GM12873 (cell line): Measurements from ENCODE around the gene LCOR.
A peak's percentile ranks its signal among the peaks of the same experiment; 100 is the strongest.

Experiments used
- TF ChIP-seq, protein P1 (sequence below): IDR thresholded peaks from 2 replicates; pipeline ENCODE4 v1.5.1; 2012; ENCODE audit warnings: low read depth, mild to moderate bottlenecking, moderate library complexity, low read length, control low read depth; ENCODE audit not compliant: insufficient read depth; ENCODE audit errors: missing control alignments

LCOR gene

GRCh38 chr10:96996275-96996965, 164.3 kb downstream of the LCOR start:
- TF ChIP-seq, protein P1, sequence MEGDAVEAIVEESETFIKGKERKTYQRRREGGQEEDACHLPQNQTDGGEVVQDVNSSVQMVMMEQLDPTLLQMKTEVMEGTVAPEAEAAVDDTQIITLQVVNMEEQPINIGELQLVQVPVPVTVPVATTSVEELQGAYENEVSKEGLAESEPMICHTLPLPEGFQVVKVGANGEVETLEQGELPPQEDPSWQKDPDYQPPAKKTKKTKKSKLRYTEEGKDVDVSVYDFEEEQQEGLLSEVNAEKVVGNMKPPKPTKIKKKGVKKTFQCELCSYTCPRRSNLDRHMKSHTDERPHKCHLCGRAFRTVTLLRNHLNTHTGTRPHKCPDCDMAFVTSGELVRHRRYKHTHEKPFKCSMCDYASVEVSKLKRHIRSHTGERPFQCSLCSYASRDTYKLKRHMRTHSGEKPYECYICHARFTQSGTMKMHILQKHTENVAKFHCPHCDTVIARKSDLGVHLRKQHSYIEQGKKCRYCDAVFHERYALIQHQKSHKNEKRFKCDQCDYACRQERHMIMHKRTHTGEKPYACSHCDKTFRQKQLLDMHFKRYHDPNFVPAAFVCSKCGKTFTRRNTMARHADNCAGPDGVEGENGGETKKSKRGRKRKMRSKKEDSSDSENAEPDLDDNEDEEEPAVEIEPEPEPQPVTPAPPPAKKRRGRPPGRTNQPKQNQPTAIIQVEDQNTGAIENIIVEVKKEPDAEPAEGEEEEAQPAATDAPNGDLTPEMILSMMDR: no peak

GRCh38 chr10:96998329-96998888, 166.3 kb downstream of the LCOR start:
- TF ChIP-seq, protein P1: no peak

DNA sequence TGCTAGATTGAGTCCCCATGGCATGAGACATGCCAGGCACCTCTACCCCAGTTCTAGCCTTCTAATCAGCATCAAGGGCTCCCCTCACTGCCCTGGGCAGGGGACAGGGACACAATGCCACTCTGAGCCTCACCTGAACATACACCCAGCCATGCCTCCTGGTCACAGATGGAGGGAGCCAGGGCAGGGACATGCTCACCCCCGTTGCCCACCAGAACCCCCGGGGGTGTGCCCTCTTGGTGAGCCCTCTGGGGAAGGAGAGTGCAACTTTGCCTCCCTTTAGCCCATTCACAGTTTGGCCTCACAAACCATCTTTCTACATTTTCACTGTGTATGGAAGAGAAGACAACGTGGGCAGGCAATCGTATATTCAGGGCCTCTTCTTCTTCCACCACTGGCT, 167.2 kb downstream of the LCOR start:
- TF ChIP-seq, protein P1: no peak

- TF ChIP-seq, protein P1: no peak
Measured at GRCh38 chr10:96999987-97000386, 167.9 kb downstream of the LCOR start.

DNA sequence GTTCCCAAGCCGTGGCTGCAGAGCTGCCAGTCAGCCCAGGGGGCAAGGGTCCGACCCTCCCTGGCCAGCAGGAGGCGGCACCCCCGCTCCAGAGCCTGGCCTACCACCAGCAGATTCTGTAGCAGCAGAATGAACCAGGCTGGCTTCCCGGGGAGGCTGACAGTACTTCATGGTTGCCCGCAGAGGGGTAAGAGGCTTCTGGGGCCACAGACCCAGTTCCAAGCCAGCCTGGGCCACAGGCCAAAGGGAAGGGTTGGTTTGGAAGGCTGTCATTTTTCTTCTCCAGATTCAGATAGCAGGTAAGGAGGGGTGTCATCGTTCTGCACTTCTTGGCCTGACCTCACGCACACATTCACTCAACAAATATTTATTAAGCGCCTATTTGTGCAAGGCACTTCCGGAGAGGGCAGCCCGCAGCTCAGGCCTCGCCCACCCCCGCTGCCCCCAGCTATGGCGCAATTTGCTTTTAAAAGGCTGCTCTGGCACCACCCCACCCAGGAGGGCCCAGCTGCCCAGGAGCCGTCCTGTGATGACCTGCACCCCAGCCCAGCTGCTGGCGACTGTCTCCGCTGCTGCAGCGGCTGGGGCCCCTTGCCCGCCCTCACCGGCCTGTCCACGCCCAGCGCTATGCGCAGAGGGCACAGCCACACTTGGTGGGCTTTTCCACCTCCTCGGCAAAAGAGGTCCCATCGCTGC, 168.5 kb downstream of the LCOR start:
- TF ChIP-seq, protein P1: peak; percentile 7

DNA sequence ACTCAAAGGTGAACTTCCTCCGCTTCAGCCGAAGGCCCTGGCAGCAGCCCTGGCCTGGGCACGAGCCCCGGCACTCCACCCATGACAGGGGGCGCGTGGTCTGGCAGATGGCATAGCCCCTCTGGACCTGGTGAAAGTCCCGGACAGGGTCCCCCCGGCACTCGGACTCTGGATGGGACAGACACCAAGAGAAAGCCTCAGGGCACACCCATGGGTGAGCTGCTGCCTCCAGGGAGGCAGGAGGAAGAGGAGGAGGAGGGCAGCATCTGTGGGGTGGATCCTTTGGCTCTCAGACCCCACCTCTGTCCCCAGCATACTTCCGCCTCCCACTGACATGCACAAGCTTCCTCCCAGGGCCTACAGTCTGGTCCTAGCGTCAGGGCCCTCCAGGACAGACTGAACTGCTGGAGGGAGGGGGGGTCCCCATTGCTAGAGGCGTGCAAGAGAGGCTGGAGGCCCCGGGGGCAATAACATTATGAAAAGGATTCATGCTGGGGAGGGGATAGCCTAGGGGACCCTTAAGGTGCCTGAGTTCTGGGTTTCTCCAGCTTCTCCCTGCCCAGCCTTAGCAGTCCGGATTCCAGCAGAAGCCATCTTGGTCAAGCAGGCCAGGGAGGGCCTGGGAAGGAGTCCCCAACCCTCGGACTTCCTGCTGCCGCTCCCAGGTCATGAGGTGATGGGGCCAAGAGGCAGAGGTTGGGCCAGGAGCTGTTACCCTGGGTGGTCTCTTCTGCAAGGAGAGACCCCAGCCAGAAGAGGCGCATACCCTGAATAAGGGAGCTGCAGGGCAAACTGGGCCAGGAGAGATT, 169.3 kb downstream of the LCOR start:
- TF ChIP-seq, protein P1: no peak

GRCh38 chr10:97002670-97003069, 170.6 kb downstream of the LCOR start:
- TF ChIP-seq, protein P1: no peak
